ENCODE results near the gene SLC48A1.

The SLC48A1 gene

DNA sequence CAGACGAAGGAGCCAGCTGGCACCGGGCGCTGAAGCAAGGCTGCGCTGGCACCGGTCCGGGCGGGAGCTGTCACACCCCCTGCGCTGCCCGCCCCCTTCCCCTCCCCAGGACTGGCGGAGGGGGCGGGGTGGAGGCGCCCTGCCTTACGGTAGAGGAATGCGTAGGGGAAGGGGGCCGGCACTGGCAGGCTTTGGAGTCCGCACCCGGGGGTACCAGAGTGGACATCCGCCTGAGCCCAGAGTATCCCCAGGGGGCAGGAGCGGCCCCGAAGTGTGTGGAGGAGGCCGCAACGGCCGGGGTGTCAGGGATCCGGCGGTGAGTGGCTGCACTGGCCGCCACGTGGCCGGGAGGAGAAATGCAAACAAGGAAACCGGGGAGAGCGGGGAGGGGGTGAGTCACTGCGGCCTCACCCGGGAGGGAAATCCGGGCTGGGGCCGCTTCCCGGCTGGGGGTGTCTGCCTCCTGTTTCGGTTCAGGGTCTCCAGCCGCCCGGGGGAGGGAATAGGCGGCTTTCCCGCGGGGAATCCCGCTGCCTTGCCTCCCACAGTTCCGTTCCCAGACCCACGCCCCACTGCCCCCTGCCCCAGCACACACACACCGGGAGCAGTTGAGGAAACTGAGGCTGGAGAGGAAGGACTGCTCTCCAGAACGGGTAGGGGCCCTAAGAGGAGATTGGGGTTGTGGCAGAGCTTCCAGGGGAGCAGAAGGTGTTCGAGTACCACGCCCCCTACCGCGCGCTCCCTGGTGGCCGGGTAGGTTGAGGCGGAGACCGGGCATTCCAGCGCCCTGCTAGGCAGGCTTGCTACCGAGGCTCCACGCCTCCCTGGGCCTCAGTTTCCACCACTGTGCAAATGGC, 14.0 kb upstream of the SLC48A1 start, which contains the start of gene RAPGEF3:
RAPGEF3 (minus strand) TSS at position 47 of the 857 bp plus-strand sequence. CDS start 324 bp downstream, outside the sequence.
- peak; percentile 91 for DNase-seq

DNA sequence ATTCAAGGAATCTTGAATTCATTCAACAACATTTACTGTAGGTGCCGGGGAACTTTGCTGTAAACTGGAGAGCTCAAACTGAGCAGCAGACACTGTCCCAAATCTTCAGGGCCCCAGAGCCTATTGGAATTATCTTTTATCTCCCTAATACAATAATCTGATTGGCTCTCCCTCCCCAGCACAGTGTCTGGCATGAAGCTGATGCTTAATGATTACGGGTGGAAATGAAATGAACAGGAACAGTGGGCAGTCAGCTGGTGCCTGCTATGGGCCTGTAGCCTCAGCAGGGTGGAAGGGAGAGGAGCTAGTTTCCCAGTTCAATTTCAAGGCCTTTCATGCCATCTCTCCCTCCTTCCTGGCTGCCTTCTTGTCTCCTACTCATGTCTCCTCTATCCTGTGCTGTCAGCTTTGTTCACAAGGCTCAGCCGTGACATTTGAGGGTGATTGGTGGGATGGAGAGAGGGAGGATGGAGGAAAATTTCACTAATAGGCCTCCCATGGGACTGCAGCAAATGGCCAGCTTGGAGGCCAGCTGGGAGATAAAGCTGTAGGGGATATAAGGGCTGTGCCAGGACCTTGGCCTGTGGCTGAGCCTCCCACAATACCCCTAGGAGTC, 10.1 kb upstream of the SLC48A1 start:
- peak; percentile 19 for DNase-seq

DNA sequence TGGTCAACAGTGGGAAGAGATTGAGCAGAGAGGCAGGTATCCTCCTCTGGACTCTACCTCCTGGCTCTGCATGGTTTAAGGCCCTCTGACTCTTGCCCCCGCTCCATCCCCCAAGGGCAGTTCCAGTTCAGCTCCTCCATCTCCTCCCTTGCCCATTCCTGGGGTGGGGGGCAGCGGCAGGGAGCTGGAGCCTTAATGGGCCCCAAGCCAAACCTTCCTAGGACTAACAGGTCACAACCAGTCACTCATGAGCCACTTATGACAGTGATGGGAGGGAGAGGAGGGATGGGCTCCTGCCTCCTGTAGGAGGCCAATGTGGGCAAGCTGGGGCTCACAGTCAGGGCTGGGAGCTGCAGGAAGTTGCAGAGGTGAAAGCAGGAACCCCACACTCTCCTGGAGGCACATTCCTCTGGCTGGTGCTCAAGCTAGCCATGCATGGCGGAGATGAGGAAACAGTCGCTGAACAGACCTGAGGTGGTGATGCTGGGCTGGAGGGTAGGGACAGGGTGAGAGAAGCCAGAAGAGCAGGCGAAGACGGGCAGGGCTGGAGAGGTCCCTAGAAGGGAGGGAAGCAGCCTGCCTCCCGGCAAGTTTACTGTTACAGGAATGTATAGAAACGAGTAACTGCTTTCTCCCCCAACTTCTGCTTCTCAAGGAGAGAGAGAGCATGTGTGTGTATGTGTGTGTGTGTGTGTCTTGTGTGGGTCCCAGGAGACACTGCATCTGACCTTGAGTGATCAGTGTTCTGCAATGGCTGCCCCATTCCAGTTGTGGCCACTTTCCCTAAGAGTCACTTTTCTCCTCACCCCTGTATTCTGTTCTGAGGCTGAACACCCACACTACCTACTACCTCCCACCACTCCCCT, 9.3 kb upstream of the SLC48A1 start:
- no peak for DNase-seq

DNA sequence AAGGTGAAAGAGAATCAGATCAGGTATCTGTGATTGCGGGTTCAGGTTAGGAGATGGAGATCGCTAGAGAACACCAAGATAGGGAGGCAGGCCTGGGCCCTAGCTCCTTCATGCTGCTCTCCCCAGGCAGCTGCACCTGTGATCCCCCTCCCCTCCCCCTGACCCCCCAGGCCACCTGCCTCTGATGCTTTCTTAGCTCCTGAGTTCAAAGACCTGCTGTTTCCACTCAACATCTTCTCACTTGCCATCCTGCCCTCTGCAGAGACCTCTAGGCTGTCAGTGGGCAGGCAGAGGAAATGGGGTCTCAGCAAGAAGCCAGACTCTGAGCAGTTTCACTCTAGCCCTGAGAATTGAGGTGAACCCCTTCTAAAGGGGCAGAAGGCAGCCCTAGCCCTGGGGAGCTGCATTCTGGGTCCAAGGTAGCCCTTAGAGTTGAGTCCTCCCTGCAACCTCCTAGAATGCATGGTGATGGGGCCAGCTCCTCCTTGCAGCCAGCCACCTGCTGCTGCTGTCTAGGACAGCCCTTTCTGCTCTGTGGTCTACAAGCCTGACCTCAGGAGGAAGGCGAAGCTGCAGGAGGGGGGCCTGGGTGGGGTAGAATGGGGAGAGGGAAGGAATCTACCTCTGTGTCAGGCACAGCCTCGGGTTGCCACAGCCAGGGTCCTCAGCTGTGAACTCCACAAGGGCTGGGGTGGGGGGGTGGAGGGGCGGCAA, 6.4 kb upstream of the SLC48A1 start:
- no peak for DNase-seq

DNA sequence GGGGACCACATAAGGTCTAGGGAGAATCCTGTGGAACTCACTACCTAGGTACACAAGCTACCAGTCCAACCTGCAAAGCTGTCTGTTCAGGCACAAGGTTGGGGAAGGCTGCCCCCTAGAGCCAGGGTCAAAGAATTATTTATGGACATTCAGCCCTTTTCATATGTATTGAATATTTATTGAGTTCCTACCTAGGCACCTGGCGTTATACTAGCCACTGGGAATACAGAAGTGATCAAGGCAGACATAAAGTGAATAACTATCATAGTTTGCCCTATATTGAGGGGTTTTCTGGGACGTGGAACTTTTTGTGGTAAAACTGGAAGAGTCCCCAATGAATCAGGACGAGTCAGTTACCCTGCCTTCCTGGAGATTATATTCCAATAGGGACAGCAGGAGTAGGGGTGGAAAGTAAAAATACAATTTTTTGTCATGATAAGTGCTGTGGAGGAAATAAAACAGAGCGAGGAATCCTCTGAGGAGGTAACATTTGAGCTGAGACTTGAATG, 5.8 kb upstream of the SLC48A1 start:
- DNase-seq, result peak; percentile 79

DNA sequence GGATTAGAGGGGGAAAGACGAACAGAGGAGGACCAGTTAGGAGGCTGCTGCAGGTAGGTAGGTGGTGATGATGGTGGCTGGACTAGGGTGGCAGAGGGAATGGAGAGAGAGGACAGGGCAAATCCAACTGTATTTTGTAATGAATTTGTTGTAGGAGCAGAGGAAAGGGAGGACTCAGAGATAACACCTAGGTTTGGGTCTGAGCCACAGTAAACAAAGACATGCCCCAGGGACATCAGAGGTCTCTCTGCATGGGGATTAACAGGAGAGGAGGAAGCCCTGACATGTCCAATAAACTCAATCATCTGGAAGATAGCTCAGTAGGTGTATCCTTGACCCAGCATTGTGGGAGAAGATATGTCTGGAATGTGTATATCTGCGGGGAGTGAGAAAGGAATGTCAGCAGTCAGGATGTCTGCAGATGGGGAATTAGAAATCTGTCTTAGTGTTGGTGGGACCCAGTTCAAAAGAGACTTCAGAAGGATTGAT, 4.7 kb upstream of the SLC48A1 start:
- DNase-seq, result peak; percentile 56

DNA sequence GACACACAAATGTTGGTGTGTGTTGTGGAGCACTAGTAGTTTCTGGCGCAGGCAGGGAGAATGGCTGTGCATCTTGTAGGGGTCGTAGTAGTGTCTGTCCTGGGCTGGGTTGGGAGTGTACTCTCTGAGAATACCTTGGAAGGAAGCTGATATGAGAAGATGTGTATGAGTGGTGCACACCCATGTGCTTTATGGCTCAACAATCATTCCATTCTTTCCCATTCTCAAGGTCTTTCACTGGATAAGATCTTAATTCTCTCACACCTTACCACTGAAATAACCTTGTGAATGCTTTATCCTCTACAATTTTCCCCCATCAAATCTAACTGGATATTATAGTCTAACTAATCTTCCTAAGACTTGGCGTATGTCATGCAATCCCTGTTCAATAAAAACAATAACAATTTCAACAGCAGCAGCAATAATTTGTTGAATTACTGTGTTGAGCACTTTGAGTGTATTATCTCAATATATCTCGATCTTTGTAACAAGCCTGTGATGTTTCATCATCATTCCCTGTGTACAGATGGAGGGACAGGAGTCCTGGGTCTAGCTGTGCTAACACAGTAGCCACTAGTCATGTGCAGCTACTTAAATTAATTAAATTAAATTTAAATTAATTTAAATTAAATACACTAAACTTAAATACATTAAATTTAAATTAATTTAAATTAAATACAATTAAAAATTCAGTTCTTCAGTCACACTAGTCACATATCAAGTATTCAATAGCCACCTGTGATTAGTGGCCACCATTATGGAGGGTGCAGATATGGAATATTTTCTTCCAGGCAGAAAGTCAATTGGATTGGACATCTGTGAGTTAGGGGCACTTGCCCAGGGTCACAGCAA, 3.6 kb upstream of the SLC48A1 start:
- DNase-seq, result no peak

DNA sequence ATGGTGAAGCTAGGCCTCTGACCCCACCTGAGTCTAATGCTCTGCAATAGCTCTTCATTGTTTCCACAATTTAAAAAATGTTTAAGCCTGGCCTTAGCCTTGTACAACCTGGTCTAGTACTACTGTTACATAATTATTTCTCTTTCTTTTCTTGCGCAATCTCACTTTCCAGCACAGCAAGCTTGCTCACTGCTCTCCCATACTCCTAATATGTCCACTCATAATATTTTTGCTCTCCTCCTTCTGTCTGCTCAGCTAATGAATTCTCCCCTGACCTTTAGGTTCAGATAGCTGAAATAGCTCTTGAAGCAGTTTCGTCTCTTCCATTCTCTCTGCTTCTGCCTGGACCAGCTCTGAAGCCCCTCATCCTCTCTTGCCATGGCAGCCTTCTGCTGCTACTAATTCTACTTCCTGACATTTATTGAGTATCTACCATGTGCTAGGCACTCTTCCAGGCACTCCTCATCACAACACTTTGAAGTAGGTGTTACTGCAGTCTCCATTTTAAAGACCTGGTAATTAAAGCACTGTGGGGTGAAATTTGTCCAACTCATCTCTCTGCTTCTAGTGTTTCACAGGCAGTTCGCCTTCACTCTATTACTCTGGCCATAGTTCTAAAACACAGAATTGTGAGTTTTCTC, 2.8 kb upstream of the SLC48A1 start:
- DNase-seq, result no peak

DNA sequence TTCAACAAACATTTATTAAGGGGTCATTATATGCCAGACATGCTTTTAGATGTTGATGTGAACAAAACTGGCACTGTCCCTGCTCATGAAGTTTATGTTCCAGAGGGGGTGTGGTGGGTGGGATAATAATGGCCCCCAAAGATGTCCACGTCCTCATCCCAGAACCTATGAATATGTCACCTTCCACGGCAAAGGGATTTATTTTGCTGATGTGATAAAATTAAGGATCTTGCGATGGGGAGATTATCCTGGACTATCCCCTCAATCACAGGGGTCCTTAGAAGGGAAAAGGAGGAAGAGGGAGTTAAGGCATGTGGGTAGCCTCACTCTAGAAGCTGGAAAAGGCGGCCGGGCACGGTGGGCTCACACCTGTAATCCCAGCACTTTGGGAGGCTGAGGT, 1.7 kb upstream of the SLC48A1 start:
- no peak for DNase-seq

DNA sequence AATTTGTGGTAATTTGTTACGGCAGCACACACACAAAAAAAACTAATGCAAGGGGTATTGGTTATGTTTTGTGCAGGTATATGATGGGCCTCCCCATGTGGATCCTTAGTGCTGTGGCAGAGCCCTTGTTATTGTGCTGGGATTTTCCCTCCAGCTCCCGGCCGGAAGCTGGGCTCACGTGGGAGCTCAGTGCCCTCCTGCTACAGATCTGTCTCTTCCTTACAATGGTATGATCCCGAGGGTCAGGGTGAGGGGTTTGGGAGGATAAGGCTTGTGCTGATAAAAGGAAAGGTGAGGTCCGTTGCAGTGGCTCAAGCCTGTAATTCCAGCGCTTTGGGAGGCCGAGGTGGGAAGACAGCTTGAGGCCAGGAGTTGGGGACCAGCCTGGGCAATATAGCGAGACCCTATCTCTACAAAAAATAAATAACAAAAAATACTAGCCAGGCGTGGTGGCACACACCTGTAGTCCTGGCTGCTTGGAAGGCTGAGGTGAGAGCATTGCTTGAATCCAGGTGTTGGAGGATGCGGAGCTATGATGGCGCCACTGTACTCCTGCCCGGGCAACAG, 861 bp upstream of the SLC48A1 start:
- DNase-seq, result peak; percentile 9

DNA sequence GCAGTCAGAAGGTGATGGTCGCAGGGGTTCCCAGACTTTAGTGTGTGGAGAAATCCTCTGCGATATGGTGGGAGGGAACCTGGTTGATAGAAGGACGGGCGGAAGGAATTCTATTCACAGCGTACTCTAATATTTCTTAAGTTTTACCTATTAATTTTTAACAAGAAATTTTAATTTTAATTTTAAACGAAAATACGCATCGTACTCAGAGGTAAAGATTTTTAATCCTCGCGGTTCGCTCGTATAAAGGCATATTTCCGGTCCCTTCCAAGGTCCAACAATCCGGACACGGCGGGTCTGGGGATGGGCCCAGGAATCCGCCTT, 338 bp upstream of the SLC48A1 start:
- no peak for DNase-seq

DNA sequence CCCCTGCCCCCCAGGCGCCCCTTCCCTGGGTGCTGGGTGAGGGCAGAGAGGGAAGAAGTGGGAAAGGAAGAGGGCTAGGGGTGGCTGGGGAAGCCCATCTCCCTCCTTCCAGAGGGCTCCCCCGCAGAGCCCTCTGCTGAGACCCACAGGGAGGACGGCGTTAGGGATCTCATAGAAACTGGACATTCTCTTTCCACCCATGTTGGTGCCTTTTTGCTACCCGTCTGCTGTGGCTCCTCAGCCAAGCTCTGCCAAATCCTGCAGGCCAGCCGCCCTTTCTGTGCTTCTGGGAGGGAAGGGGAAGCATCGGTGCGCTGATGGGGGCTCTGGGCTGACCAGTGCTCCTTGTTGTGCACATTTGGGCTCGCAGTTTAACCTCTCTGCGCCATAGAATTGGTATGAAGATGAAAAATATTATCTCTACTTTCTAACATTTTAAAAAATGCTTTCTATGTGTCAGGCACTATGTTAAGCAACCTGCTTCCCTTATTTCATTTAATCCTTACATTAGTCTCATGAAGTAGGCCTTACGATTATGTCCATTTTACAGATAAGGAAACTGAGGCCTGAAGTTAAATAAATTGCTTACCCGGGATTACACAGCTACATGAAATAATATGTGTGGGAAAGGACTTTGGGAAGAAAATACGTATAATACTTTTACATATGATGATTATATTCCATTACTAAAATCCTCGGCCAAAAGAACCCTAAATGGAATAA, 981 bp downstream of the SLC48A1 start:
- DNase-seq, result no peak

DNA sequence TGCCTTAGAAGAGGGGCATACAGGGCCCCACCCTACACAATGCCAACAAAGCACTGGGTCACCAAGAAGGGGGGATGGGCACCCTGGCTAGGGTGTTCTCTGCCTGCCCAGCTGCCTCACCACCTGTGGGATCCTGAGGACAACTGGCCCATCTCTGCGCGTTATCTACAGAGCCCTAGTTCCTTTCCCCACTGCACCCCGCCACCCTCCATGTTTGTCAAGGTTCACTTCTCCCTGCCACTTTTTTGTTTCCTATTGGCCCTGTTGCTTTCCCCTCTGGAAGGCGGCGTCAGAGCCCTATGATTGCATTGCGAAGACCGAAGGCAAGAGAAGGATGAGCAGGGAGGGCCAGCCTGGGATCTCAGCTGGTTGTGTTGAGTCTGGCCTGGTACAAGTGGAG, 1.6 kb downstream of the SLC48A1 start:
- DNase-seq, result no peak

DNA sequence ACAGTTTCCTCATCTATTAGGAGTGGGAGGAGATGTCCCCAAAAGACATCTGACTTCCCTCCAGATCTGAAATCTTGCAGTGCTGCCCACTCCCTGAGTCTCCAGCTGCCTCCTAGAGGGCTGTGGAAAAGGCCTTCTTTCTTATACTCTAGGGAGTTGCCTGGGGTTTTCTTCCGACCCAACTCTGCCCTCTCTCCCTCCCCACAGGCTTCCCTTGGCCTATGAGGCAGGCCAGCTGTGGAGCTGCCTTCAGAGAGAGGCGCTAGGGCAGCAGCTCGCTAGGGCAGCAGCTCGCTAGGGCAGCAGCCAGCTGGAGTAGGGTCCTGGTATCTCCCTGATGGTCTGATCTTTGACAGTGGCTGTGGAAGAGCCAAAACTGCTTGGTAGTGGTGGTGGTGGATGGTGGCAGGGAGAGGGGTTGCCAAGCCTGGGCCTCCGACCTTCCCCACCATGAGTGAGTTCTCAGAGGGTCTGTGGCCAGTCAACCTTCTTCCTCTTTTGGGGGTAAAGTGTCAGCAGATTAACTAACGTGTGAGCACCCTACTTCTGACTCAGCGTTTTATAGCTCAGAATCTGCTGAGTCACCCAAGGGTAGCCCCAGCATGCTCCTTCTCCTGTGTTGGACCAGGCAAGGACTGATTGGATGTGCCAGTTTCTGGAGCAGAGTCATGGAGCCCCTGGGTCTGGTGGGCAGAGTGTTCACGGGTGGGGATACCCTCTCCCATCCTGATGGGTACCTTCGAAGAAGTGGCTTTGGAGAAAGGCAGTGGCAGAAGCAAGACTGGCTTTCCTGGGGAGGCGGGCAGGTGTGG, 2.3 kb downstream of the SLC48A1 start:
- no peak for DNase-seq

DNA sequence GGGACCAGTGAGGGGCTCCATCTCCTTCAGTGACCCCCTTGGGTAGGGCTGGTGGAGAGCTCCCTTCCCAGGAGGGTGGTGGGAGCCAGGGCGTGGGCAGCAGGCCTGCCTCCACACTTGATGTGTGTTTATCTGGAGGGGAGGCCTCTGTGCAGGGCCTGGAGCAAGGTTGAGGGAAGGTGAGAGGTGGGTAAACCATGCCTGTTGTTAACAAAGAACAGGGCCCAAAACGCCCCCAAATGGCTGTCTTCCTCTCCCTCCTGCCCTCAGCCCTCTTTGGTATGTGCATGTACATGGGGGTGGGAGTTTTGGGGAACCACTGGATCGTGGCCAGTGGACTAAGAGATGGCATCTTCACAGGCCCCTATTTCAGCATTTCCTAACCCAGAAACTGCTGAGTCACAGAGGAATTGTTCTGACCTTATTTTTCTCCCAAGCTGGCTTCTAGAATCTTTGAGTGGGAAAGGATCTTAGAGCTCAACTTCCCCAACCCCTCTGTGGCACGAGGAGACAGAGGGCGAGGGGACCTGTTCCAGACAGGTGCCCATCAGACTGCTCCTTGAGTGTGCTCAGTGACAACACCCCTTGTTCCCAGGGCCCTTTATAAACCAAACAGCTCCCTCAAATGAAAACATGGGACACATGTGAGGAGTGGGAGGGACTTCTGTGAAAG, 3.6 kb downstream of the SLC48A1 start:
- DNase-seq, result no peak

DNA sequence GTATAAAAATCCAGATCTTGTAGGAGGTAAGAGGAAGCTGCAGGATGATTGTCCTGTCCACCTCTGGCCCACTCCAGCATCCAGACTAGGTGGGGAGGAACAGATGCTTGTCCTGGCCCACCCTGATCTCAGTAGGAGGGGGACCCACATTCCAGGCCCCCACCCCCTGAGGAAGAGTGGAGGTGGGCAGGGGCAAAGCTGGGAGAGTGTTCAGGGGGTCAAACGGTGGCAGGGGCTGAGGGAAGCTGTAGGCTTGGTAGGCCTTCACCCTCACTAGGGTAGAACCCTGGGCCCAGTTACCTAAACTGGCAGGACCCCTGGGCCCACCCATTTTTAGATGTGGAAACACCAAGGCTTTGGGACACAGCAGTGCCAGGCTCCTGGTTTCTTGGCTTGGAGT, 4.1 kb downstream of the SLC48A1 start:
- no peak for DNase-seq

DNA sequence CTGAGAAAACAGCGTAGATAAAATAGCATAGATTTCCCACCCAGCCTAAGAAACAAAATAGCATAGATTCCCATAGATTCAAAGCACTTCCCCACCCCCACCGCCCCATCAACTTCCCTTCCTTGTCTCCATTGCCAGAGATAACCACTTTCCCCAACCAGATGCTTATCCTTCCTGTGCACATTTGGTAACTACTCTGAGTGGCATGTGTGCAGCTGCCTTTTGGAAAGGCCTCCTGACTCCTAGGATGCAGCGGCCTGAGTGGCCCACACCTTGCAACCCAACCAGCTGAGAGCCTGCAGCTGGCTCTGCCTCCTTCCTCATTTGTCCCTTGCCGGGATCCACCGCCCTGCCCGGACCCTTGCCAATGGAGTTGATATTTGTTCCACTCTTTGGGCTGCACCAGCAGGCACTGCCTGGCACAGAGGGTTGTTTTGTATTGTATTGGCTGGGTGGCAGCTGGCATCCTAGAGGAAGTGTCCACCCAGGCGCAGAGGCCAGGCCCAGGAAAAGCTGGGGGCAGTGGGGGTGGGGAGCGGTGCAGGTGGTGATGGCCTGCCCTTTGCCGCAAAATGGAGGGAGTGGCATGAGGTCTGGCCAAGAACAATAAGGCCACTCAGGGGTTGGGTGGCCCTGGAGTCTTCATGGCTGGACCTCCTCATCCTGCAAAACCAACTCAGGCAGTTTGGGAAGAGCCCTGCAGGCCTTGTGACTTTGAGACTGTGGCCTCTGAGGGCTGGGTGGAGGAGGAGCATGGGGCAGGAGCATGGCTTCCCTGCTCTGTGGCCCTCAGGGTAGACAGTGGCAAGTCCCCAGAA, 4.9 kb downstream of the SLC48A1 start:
- no peak for DNase-seq

DNA sequence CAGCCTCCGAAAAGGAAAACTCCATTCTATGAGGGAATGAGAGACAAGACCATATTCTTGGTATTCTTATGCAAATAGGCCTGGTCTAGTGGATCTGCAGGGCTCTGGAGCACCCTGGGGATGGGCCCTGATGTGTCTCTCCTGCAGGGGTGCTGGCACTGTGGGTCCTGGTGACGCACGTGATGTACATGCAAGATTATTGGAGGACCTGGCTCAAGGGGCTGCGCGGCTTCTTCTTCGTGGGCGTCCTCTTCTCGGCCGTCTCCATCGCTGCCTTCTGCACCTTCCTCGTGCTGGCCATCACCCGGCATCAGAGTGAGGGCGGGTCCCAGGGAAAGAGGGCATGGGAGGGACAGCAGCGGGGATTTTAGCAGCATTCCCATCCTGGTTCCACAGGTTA, 5.8 kb downstream of the SLC48A1 start:
- no peak for DNase-seq

All from NCI-H69 (cell line).